Ishikawa (cell line): ENCODE results near the gene GPR137C.

Experiments used
- CEBPB ChIP-seq: IDR thresholded peaks from 2 replicates; pipeline ENCODE4 v1.6.1; 2012
- CREB1 ChIP-seq: IDR thresholded peaks from 2 replicates; pipeline ENCODE4 v1.6.1; 2012; ENCODE audit warnings: low read depth
- EGR1 ChIP-seq: IDR thresholded peaks from 2 replicates; pipeline ENCODE4 v1.6.1; 2012
- EP300 ChIP-seq: IDR thresholded peaks from 2 replicates; pipeline ENCODE4 v1.6.1; 2012; ENCODE audit warnings: borderline replicate concordance
- FOXM1 ChIP-seq: IDR thresholded peaks from 2 replicates; pipeline ENCODE4 v1.6.1; 2012; ENCODE audit warnings: low read depth, borderline replicate concordance
- RAD21 ChIP-seq: IDR thresholded peaks from 2 replicates; pipeline ENCODE4 v1.6.1; 2012; ENCODE audit warnings: low read depth
- REST ChIP-seq: IDR thresholded peaks from 2 replicates; pipeline ENCODE4 v1.6.1; 2012; ENCODE audit warnings: low read depth, mild to moderate bottlenecking
- TAF1 ChIP-seq: IDR thresholded peaks from 2 replicates; pipeline ENCODE4 v1.6.1; 2012; ENCODE audit warnings: low read depth, mild to moderate bottlenecking
- TCF12 ChIP-seq: IDR thresholded peaks from 2 replicates; pipeline ENCODE4 v1.6.1; 2012; ENCODE audit warnings: low read depth
- TEAD4 ChIP-seq: IDR thresholded peaks from 2 replicates; pipeline ENCODE4 v1.6.1; 2012
- YY1 ChIP-seq: IDR thresholded peaks from 2 replicates; pipeline ENCODE4 v1.6.1; 2012; ENCODE audit warnings: low read depth

GRCh38 chr14:52553671-52554575 lies 1.3 kb downstream of the GPR137C start:
- TF ChIP-seq CREB1 (no peak), TCF12 (no peak), YY1 (no peak), EP300 (no peak), CEBPB (no peak), RAD21 (no peak), TEAD4 (no peak), EGR1 (no peak), REST (no peak), TAF1 (no peak), FOXM1 (no peak)
